GM18870 (cell line): Measurements from ENCODE around the gene TMEM44.
"Not testable (repeated sequence)": the region's sequence is repeated elsewhere in the genome, so short reads cannot be mapped to it uniquely, and the experiment has no call there.

Experiments
- ATAC-seq: cut with Tn5 transposase; IDR thresholded peaks from one replicate; pipeline ENCODE4 v1.9.1; 2021; ENCODE audit warnings: moderate library complexity; ENCODE audit not compliant: unreplicated experiment

TMEM44 gene

GRCh38 chr3:194559530-194559929, 73.7 kb downstream of the TMEM44 start:
- ATAC-seq, result no peak

- no peak for ATAC-seq
These were observed 76.8 kb downstream of the TMEM44 start for GRCh38 chr3:194556086-194557056.

- no peak for ATAC-seq
These were observed 77.8 kb downstream of the TMEM44 start for GRCh38 chr3:194555175-194556062.

- no peak for ATAC-seq
These were observed 78.6 kb downstream of the TMEM44 start for GRCh38 chr3:194554473-194555123.

GRCh38 chr3:194552327-194552949, 80.8 kb downstream of the TMEM44 start:
- ATAC-seq, result no peak

GRCh38 chr3:194549853-194550252, 83.4 kb downstream of the TMEM44 start:
- ATAC-seq, result no peak

GRCh38 chr3:194548346-194549321, 84.6 kb downstream of the TMEM44 start:
- ATAC-seq, result no peak

GRCh38 chr3:194547042-194547441, 86.2 kb downstream of the TMEM44 start:
- ATAC-seq, result no peak

- ATAC-seq, result not testable (repeated sequence)
These were observed 87.7 kb downstream of the TMEM44 start for GRCh38 chr3:194545538-194545937.

GRCh38 chr3:194543550-194543949, 89.7 kb downstream of the TMEM44 start:
- no peak for ATAC-seq

GRCh38 chr3:194541483-194541882, 91.7 kb downstream of the TMEM44 start:
- ATAC-seq, result no peak

GRCh38 chr3:194540274-194540905, 92.8 kb downstream of the TMEM44 start:
- ATAC-seq, result no peak

GRCh38 chr3:194539498-194539897, 93.7 kb downstream of the TMEM44 start:
- ATAC-seq, result no peak

- no peak for ATAC-seq
These were observed 95.4 kb downstream of the TMEM44 start for GRCh38 chr3:194537732-194538247.
